BJ (cell line): Measurements from ENCODE around the gene HOXA10. TPM values are rescaled to one million over a fixed set of nuclear protein-coding genes. Genes with fewer than 3 reads are reported as not detected.

ENCODE experiments used
- CTCF ChIA-PET: fragments of 350-600 bp; formaldehyde crosslinking; extraction: SDS; loops from one replicate; lab custom pipeline; 2021; ENCODE audit warnings: antibody characterized with exemption, inconsistent platforms; lab: Yijun Ruan, JAX
- POLR2A ChIA-PET: fragments of 300-600 bp; sonication (Branson Sonifier 250); formaldehyde crosslinking; extraction: SDS; loops from one replicate; lab custom pipeline; 2021; ENCODE audit warnings: antibody characterized with exemption; lab: Charles Lee
- DNase-seq: peaks from one replicate; pipeline ENCODE4 v3.0.0-alpha.2; 2011; ENCODE audit warnings: low read depth
- H3K27me3 ChIP-seq: 2 replicates; pipeline ENCODE4 v1.6.0; 2011; ENCODE audit warnings: low read length; ENCODE audit not compliant: control insufficient read depth, insufficient read depth
- H3K36me3 ChIP-seq: 2 replicates; pipeline ENCODE4 v1.5.1; 2011; ENCODE audit warnings: low read length; ENCODE audit not compliant: control insufficient read depth, insufficient read depth
- H3K4me3 ChIP-seq: 2 replicates; pipeline ENCODE4 v1.5.1; 2011; ENCODE audit warnings: low read depth, mild to moderate bottlenecking, control low read depth, low read length
- polyA plus RNA-seq: library from polyadenylated mRNA; depleted of rRNA; stranded (reverse); fragments of >200 nt; gene quantifications from 2 replicates; pipeline ENCODE4 v1.2.3, GENCODE V29; 2011
- TF ChIP-seq, protein P1 (sequence below): IDR thresholded peaks from 2 replicates; pipeline ENCODE4 v1.5.1; 2011; ENCODE audit warnings: low read depth, mild to moderate bottlenecking, control low read depth, inconsistent platforms, low read length, moderate library complexity; ENCODE audit not compliant: insufficient read depth

HOXA10 gene
- polyA plus RNA-seq, 1 experiment = 54.7 TPM

DNA sequence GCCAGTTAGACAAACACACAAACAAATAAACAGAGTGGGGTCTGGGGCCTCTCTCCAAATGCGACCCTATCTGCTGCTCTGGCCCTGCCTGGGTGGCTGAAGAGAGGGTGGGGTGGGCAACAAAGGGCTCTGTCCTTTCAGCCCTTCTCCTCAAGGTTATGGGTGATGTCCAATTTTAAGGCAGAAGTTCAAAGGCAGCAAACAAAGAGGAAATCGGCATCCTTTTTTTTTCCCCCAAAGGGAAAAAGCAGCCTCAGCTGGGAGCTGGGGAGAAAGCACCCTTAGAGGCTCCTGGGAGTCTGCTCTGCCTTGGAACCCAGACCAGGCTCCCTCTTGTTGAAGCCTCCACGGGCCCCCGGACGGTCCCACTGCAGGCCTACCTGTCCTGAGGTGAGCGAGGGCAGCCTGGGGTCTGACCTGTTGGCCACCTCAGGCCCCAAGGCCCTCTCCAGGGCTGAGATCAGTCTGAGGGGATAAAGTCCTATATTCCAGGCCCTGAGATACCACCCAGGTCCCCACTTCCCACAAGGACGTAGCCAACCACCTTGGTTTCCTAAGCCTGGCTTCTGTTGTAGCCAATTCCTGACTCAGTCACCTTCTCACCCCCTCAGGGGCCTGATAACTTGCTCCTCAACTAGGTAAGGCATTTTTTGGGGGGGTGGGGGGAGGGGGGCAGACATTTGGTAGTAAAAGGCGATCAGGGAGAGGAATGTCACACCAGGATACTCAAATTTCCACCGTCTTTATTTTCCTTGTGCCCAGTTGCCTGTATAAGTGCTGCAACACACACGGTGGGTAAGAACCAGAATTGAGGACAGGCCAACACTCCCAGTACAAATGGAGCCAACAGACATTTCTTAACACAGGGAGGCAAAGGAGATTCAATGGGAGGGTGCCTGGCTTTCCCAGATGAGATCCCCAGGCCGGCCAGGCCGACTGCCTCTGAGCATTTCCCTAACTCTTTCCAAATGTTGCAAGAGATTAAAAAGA lies 6.6 kb upstream of the HOXA10 start:
- Histone ChIP-seq H3K36me3 (peaks cover 8% of the 10 kb centered on the region), H3K27me3 (no peaks in the 10 kb centered on the region), H3K4me3 (peak overlapping the region; percentile 72)
- ChIA-PET POLR2A (interaction anchor here (0.5 to 2.3 kb wide), 4 partner anchors 7 to 897 kb away, joined by 3 to 7 read pairs (median 6); no protein-coding TSS in a partner anchor), CTCF (interaction anchor here (0.6 to 16.1 kb wide), 17 partner anchors 7 to 889 kb away, joined by 3 to 187 read pairs (median 7); partner anchors contain the start of genes HOXA10, HOXA11, HOXA13 and HOXA7)
- TF ChIP-seq, protein P1, sequence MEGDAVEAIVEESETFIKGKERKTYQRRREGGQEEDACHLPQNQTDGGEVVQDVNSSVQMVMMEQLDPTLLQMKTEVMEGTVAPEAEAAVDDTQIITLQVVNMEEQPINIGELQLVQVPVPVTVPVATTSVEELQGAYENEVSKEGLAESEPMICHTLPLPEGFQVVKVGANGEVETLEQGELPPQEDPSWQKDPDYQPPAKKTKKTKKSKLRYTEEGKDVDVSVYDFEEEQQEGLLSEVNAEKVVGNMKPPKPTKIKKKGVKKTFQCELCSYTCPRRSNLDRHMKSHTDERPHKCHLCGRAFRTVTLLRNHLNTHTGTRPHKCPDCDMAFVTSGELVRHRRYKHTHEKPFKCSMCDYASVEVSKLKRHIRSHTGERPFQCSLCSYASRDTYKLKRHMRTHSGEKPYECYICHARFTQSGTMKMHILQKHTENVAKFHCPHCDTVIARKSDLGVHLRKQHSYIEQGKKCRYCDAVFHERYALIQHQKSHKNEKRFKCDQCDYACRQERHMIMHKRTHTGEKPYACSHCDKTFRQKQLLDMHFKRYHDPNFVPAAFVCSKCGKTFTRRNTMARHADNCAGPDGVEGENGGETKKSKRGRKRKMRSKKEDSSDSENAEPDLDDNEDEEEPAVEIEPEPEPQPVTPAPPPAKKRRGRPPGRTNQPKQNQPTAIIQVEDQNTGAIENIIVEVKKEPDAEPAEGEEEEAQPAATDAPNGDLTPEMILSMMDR = no peak
- no peak for DNase-seq

DNA sequence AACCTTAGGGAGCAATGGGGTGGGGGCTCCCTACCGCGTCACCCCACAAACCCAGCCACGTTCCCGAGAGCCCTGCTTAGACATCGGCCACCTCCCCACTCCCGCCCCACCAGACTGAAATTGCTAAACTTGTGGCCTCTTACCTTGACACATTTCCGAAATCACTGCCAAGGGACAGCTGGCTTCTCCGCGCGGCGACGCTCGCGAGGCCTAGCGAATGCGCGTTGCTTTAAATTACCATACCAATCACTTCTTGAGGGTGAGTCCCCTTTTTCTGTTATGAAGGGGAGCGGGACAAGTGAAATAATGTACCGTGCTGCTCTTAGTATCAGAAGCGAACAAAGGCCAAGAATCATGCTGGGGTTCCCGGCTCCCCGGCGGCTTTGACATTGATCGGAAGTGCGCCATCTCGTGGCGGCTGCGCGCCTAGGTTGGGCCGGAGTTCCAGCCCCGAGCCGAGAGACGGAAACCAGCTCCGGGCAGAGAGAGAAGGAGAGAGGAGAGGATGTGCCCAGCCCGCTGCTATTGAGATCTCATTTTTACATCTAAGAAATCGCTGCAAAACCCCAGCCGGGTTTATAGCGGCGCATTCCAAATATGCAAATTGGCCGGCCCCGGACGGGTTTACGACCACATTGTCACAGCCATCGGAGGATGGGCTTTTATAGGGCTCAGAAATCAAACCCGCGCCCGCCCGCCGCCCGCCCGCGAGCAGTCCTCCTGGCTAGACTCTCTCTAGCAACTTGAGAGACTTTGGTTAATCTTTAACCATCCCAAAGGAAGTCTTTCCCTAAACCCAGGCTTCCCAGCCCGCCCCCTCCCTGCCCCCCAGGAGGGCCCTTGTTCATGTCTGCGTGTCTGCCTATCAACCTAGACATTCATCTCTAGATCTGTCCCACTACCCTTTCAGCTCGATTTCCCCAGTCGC lies 5.6 kb upstream of the HOXA10 start:
- peak; percentile 68 for DNase-seq
- POLR2A ChIA-PET = interaction anchor here (0.5 to 2.3 kb wide), 4 partner anchors 8 to 27 kb away, joined by 3 to 9 read pairs (median 6); no protein-coding TSS in a partner anchor

DNA sequence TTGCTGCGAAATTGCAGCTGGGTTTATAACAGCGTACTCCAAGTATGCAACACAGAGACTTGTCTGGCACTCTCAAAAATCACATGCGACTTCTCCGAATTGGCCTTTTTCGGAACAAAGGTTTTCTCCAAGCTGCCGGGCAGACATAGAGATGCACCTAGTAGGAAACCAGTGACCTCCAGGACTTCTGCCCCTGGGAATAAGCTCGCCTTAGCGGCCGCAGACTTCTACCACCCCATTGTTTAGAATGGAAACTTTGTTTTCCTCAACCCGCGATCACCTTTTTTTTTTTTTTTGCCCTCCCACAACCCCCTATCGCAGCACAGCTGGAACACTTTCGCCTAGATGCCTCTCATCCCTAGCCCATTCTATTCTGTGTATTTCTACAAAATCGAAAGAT lies 4.9 kb upstream of the HOXA10 start:
- no peaks in the 10 kb centered on the region for H3K27me3 ChIP-seq
- CTCF ChIA-PET = interaction anchor here (0.9 to 16.1 kb wide), 16 partner anchors 8 to 1230 kb away, joined by 3 to 187 read pairs (median 6); partner anchors contain the start of genes HOXA11, HOXA13 and HOXA7

More for the DNA sequence above, 5.6 kb upstream of the HOXA10 start:
- TF ChIP-seq, protein P1 = peak; percentile 97
- Histone ChIP-seq H3K27me3 (no peaks in the 10 kb centered on the region), H3K36me3 (peaks cover 9% of the 10 kb centered on the region), H3K4me3 (peak overlapping the region; percentile 72)
- CTCF ChIA-PET = interaction anchor here (0.6 to 16.1 kb wide), 18 partner anchors 8 to 915 kb away, joined by 3 to 187 read pairs (median 6); partner anchors contain the start of genes HOXA11, HOXA13 and HOXA7

DNA sequence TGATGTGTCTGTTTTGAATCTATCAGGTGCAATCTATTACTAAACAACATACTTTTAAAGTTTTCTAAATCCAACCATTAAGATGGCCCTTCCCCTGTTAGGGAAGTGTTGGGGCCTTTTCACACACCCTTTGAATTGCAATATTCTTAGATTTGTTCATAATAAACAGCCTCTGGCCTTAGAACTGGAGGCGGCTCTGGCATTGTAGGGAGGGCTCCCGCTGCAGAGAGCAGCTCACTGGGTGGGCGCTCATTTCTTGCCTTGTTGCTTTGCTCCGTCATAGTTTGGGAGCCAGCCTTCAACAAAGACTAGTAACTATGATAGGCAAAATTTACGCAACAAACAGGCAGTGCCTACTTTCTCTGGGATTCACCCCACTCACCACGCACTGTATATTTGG lies 4.2 kb upstream of the HOXA10 start:
- DNase-seq = no peak
- ChIA-PET CTCF (interaction anchor here (0.9 to 16.1 kb wide), 6 partner anchors 9 to 1230 kb away, joined by 3 to 187 read pairs (median 17); partner anchors contain the start of gene HOXA11), POLR2A (interaction anchor here (0.6 to 2.3 kb wide), 4 partner anchors 9 to 867 kb away, joined by 4 to 11 read pairs (median 5); no protein-coding TSS in a partner anchor)
- Histone ChIP-seq H3K27me3 (no peaks in the 10 kb centered on the region), H3K4me3 (peak overlapping the region; percentile 72), H3K36me3 (peaks cover 9% of the 10 kb centered on the region)
- TF ChIP-seq, protein P1 = no peak

More for the DNA sequence above, 4.9 kb upstream of the HOXA10 start:
- POLR2A ChIA-PET = interaction anchor here (0.5 to 2.3 kb wide), 5 partner anchors 9 to 866 kb away, joined by 4 to 11 read pairs (median 5); no protein-coding TSS in a partner anchor
- TF ChIP-seq, protein P1 = no peak
- no peak for DNase-seq
- peak overlapping the region; percentile 72 for H3K4me3 ChIP-seq
- H3K36me3 ChIP-seq = peaks cover 9% of the 10 kb centered on the region
